Stimulated activated CD4-positive, alpha-beta T cell treated with anti-CD3 and anti-CD28 coated beads, Interleukin-4, amount 100 ng/mL, for 24 hours (primary cell): ENCODE data around the gene PACSIN2.
"Not testable (repeated sequence)": the region's sequence is repeated elsewhere in the genome, so short reads cannot be mapped to it uniquely, and the experiment has no call there.

ENCODE experiments used
- DNase-seq: peaks from one replicate; pipeline ENCODE4 v3.0.0-alpha.2; 2020

PACSIN2 gene

DNA sequence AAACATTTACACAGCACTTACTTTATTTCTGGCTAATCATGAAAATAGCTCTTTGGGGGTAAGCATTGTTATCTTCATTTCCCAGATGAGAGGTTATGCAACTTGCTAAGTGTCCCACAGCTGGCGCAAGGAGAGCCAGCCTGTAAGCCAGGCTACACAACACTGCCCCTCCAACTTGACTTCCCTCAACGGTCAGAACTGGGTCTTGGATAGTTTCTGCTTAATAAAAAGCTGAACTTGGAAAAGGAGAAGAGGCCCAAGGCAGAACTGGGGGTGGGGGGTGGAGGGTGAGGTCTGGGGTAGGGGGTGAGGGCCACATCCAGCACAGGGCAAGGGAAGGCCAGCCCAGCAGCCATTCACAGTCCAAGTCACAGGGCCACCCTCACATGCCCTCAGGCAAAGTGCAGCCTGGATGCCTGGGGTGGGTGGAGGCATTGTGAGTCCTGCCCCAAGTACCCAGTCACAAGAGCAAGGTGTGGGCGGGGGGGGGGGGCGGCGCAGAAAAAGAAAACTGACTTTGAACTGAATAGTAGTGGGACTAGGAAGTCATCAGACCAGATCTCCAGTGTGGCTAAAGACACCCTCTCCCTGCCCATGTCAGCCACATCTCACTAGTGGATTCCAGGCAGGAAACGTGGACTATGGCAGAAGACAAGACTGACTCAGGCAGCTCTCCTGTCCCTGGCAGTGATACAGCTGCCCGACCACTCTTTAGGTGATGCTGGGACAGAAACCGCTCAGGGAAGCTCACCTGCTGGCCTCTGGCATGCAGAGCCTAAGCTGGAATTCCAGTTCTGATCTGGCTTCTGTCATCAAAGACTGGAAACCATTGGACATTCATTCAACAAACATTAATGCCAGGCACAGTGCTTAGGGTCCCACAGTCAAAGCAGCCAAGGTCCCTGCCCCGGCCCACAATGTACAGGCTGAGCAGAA is 52.4 kb downstream of the PACSIN2 start:
- no peak for DNase-seq

DNA sequence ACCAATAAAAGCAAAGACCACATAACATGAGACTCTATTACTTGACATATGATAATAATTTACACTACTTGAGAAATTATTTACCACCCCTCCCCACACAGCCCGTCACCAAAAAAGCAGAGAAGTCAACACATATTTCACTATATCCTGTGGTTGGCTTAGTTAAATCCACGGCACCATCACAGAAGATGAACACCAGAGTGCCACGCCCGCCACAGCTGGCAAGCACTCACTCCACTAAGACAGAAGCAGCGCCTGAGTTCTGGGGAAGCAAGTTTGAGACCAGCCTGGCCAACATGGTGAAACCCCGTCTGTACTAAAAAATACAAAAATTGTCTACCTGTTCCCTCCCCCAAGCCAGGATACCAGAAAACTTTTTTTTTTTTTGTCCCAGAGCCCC is 53.1 kb downstream of the PACSIN2 start:
- DNase-seq = no peak

DNA sequence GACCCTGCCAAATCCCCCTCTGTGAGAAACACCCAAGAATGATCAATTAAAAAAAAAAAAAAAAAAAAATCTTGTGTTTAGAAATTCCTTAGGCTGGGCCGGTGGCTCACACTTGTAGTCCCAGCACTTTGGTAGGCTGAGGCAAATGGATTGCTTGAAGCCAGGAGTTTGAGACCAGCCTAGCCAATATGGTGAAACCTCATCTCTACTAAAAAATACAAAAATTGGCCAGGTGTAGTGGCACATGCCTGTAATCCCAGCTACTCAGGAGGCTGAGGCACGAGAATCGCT is 53.6 kb downstream of the PACSIN2 start:
- not testable (repeated sequence) for DNase-seq

DNA sequence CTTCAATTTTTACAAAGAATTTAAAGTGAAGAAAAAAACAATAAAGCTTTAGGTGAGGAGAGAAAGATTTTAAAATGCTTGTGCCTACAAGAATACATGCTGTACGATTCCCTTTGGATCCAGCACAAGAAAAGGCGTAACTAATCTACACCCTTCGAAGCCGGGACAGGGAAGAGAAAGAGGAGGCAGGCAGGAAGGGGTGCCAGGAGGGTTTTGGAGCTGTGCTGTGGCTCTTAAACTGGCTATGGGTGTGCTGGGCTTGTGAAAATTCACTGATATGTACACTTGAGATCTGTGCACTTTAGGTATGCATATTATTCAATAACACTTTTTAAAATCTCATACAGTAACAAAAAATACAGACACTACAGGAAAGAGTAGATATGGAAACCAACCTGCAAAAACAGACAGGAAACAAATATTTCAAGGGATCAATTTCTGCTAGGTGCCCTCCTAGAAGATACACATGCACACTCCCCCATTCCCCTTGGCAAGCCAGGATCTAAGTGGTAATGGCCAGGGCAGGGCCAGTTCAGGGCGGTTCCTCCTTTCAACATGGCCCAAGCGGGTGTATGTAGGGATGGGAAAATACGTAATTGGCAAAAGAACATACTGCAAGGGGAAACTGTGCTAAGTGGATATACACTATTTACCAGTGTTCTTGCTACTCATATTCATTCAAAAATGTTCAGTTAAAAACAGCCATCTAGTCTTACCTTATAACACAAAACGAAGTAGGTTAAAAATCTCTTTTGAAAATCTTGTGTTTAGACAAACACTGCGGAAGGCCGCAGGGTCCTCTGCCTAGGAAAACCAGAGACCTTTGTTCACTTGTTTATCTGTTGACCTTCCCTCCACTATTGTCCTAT is 54.2 kb downstream of the PACSIN2 start:
- DNase-seq = no peak

DNA sequence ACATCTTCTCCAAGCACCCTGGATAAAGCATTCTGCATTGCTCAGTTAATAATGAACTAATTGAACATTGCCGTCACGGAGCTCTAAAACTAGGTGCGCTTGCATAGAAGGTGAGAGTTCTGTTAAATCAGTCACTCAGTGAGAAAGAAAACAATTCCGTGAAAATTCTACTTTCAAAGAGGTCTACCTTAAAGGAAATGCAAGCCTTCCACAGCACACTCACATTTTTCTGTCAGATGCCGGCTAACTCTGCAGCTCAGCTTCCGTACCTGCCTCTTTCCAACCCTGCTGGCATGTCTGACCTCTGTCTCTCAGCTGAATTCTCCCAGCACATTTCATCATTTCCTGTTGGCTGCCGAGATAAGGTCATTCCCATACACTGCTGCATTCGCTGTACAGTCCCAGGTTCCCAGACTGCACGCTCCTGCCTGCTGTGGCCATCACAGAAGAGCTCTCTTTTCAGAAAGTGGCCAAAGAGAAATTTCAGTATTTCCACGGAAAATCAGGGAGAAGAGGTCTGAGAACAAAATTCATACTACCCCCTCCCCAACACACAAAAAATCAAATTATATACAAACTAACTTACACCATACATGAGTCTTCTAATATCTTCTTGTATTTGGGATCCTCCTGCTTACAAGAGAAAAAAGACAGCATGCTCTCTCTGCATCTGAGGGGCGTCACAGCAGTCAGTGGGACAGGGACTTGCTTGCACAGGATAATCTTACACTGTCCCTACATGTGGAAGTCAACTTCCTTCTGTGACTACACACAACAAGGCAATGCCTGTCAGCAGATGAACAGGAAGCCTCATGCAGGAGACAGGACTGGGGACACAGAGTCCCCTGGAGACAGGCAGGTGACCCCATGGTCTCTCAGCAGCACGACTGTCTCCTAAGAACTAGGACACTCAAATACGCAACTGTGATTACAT is 55.1 kb downstream of the PACSIN2 start:
- no peak for DNase-seq

DNA sequence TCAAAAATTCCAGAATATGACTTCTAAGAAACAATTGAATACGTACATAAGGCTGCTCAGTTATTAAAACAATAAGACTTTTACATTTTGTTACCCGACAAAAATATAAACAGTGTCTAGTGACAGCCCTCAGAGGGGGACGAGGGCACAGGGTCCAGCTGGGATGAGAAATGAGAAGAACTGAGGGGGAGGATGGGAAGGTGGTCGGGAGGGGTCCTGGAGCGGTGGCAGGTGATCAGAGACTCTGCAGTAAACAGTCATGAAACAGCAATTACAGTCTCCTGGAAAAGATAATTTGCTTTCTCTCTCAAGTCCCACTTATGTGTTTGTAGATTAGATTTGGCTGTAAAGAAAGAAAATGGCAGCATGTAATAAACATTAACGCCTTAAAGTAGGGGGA is 56.0 kb downstream of the PACSIN2 start:
- DNase-seq = no peak

DNA sequence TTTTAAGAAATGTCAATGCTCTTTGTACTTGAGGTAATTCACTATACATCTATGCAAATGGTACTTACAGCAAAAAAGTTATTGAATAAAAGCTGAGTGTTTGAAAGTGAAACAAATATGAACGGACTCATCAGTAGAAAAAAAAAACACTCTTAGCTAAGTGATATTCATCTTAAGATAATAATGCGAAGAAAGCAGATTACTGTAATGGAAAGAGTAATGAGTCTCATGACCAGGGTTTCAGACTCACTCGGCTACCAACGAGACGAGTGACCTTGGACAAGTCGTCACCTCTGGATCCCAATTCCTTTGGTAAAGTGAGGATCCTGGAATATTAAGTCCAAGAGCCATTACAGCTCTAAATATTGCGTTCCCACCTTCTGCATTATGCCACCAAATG is 57.0 kb downstream of the PACSIN2 start:
- no peak for DNase-seq

DNA sequence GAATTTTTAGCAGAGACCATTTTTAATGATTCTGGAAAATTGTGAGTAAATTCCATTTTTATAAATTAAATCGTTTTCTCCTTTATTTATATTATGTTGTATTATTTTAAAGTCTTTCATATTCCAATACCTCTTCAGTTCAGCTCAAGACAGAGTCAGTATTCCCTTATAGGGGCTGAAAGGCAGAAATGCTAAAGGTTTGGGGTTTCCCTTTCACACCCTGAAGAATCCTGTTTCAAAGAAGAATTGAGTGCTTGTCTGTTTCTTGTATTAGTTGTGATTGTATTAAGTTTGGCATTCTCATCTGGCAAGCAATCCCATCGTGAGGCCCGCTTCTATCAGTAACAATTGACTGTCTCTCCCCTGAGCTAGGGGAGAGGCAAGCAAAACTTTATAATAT is 57.4 kb downstream of the PACSIN2 start:
- no peak for DNase-seq

DNA sequence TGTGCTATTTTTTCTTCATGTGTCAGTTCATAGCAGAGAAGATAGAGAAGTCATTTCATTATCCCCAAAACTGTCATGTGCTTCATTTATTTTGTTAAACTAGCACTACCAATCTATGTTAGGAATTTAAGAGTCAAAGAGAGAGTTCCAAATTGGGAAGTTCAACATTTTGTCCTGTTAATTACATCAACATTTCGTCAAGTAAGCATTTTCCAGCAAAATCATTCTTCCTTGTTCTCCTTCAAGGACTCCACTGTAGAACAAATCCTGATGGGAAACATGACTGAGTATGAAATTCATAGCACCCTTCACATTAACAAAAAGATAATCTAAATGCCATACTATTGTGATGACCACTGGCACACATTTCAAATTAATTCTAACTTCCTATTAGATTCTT is 59.1 kb downstream of the PACSIN2 start:
- no peak for DNase-seq

DNA sequence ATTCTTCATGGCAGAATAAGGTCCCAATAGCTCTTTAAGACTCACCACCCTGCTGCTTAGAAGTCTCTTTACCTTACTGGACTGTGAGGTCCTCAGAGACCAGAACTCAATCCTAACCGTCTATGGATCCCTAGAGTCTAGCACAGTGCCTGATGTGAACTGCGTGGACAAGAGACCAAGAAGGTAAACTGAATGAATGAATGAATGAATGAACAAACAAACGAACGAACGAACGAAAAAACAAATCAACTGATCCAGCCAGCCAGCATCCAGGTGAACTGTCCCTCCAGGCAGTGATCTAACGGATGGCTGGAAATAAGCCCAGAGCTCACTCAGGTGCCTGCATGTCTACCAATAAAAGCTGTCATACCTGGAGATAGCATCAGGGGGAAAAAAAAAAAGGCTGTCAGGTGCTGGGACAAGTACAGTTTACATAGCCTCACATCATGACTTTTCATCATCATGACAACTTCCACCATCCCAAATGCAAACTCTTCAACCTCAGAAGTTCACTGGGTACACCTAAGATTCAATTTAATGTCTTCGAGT is 59.8 kb downstream of the PACSIN2 start:
- DNase-seq = no peak

DNA sequence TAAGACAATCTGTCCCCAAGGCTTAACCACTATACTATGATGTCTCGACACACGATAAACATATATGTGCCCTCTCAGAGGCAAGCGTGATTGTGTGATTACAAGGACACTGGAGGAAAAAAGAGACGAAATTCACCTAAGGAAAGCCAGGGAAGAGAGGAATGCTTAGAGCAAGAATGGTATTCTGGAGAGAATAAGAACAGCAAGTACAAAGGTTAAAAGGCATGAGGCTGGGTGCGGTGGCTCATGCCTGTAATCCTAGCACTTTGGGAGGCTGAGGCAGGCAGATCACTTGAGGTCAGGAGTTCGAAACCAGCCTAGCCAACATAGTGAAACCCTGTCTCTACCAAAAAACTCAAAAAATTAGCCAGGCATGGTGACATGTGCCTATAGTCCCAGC is 61.2 kb downstream of the PACSIN2 start:
- not testable (repeated sequence) for DNase-seq

DNA sequence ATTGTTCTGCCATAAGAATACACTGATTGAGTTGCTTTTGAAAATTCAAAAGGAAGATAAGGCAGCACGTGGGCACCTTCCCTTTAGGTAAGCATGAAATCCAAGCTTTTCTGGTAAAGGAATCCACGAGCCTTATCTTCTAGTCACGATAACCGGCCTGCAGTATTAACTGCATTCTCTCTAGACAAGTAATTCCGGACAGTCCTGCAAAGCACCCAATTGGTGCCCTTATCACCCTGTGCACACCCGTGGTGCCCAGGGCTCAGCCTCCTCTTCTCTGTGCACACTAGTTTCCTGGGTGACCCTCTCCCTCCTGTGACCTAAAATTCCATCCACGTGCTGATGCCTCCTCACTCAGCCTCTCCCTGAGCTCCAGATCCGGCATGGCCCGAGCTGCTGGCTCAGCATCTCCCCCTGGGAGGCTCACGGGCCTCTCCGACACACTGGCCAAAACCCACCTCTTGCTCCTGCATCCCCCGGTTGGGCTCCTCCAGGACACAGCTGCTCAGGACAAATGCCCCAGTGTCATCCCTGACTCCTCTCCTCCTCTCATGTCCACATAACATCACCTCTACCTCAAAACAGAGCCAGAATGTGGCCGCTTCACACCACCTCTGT is 63.7 kb downstream of the PACSIN2 start:
- no peak for DNase-seq

DNA sequence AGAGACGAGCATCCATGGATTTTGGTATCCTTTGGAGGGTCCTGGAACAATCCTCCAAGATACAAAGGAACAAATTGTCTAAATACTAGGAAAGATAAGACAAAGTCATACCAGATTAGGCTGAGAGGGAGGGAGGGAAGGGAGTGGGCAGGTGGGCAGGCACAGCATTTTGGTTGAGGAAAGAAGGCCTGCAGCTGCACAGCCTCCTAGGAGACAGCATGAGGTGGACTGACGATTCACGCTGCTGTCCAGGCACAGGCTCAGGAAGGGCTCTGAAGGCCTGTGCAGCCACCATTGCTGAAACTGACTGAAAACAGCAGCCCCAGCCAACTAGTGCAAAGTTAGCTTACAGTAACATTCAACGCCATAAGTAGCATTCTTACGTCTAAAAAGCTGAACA is 64.7 kb downstream of the PACSIN2 start:
- DNase-seq = no peak

DNA sequence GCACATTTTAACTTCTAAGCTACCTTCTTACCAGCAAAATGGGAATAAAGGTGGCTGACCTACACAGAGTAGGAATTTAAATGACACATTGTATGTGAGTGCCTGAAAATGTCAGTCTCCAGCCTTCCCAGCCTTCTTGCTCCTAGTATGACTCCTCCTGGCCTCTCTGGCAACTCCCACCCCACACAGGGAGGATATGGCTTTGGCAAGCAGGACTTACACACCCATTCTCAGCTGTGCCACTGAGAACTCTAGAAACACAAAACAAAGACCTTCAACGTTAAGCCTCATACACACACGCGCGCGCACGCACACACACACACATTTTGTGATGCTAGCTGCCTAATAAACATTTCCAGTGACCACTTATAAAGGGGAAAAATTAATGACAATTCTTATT is 65.8 kb downstream of the PACSIN2 start:
- DNase-seq = no peak

DNA sequence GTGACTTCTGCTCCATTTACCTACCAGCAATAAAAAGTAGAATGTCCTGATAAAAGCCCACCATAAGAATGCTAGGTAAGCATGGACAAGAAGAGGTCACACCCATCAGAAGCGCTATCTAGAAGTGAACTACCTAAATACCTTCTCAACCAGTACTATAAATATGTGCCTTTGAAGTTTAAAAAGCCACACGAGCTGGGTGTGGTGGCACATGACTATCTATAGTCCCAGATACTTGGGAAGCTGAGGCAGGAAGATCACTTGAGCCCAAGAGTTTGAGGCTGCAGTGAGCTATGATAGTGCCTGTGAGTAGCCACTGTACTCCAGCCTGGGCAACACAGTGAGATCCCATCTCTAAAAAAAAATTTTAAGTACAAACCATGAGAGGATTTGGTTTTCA is 66.7 kb downstream of the PACSIN2 start:
- DNase-seq = no peak

DNA sequence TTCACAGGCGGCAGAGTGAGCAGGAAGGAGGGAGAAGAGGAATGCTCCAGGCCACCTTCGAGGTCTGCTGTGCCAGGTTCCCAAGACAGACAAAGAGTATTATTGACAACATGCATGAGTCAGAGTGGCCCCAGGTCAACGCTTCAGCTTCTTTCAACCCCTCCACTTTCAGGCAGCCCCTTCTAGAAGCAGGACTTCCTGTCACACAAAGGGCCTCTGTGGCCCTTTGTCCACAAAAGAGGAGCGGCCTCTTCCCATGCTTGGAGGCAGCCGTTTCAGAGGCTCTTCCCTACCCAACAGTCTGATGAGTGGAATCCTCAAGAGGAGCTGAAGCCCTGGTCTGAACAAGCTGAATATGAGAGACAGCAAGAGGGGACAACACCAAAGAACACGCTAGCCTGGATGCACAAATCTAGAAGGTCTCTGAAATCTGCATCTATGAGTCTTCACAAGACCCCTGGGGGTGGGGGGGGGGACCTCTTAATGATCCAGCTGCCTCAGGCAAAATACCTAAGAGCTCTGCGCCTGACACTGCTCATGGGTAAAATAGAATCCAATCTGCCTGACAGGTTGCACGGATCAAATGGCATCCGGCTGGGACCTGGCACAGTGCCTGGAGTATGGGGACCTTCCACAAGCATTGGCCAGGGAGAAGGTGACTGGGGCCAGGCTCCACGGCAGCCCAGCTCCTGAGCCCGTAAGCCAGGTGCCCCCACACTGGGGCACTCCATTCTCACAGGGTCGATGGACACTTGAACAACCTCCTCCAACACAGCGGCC is 67.5 kb downstream of the PACSIN2 start:
- DNase-seq = no peak

DNA sequence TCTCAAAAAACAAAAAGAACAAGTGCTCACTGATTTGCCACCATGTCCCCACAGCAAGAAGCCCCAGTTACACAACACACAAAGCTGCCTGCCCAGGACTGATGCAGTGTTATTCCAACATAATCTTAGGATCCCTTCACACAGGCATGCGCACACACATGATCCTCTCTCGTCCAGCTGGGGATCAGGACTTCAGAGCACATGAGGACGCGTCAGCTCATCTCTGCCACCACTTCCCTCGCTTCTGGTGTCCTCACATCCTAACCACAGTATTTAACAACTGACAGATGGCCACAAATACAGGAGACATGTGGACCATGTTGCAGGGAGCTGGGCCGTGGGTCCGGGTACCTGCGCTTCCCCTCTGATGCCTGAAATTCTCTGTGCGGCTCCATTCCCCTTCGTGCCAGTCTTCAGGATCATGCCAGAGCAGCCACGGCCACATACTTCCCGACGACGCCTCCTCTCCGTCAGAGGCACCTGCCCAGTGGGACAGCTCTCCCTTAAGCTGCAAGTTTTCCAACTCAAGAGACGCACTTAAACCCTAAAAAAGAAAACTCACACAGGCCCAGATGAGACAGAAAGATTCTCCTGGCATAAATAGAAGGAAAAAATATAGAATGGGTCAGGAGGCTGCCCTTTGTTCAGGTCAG is 68.3 kb downstream of the PACSIN2 start:
- DNase-seq = no peak

DNA sequence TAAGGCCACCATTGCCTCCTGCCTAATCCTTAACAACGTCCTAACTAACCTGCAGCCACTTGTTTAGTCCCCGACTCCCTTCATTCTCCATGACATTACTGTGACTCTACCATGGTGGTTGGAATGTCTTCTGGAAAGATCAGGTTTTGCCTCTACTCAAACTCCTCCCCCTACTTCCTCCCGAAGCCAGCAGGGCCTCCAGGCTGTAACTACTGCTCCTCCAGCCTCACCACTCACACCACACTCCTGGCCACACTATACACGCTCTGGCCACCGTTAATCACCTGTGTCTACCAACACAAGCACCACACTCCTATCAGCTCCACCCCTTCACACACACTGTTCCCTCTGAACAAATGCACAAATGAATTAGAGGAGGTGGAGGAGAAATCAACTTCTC is 69.2 kb downstream of the PACSIN2 start:
- DNase-seq = no peak

DNA sequence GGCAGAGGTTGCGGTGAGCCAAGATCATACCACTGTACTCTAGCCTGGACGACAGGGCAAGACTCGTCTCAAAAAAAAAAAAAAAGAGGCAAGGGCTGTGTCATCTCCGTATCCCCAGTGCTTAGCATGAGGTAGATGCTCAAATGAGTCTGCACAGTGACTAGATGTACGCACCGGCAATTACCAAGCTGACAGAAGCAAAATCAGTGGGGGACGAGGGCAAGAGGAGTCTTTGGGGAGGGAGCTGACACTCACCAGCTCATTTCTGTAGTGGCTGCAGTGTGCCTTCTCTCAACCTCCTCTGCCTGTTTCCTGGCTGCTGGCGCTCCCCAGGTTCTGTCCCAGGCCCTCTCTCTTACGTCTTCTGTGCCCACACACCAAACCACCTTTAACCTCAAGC is 69.9 kb downstream of the PACSIN2 start:
- DNase-seq = no peak

DNA sequence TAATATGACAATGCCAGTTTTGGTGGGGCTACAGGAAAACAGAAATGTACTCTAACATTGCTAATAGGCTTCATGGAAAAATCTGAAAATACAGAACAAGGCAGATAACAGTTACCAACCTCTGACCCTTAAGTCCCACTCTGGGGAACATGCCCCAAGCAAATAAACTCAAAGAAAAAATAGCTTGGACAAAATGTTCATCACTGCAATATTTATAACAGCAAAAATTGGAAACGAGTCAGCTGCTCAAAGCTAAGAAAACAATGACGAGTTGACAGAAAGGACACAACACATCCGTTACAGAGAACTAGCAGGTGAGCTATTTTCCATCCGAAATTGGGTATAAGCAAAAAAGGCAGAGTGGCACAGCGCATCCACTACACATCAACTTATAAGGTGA is 70.5 kb downstream of the PACSIN2 start:
- DNase-seq = no peak

DNA sequence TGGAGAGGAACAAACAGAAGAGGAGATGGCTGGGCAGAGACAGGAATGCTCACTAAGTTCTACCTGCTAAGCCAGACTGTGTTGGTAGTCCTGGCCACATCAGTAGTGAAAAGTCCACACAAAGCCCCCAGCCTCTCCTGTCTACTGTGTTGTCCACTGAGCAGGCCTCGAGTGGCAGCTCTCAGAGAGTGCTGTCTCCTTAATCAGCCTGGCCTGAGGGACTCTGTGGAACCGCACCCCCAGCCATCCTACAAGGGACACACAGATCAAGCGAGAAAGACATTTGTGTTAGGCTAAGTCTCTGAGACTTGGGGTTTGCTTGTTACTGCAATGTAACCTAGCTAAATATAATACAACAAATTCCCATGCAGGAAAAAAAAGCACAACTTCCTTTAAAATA is 71.0 kb downstream of the PACSIN2 start:
- DNase-seq = no peak
